Activated naive CD8-positive, alpha-beta T cell treated with anti-CD3 and anti-CD28 coated beads for 36 hours (primary cell): ENCODE results near the gene SVBP. TPM values are rescaled to one million over a fixed set of nuclear protein-coding genes. Genes with fewer than 3 reads are reported as not detected.
A peak's percentile ranks its signal among the peaks of the same experiment; 100 is the strongest.

ENCODE experiments used
- DNase-seq: peaks from one replicate; pipeline ENCODE4 v3.0.0; 2021
- H3K27ac Mint-ChIP-seq: one replicate; pipeline ENCODE4 v1.8.0; 2022; ENCODE audit warnings: mild to moderate bottlenecking, moderate library complexity, mixed read lengths
- H3K27me3 Mint-ChIP-seq: one replicate; pipeline ENCODE4 v1.8.0; 2022; ENCODE audit warnings: mild to moderate bottlenecking, mixed read lengths
- H3K36me3 Mint-ChIP-seq: one replicate; pipeline ENCODE4 v1.8.0; 2021; ENCODE audit warnings: mild to moderate bottlenecking, mixed read lengths
- H3K4me1 Mint-ChIP-seq: one replicate; pipeline ENCODE4 v1.8.0; 2021; ENCODE audit warnings: mixed read lengths
- H3K4me3 Mint-ChIP-seq: one replicate; pipeline ENCODE4 v1.8.0; 2022; ENCODE audit warnings: mild to moderate bottlenecking, moderate library complexity, mixed read lengths
- H3K9me3 Mint-ChIP-seq: one replicate; pipeline ENCODE4 v1.8.0; 2022; ENCODE audit warnings: mixed read lengths
- total RNA-seq, 2 experiments: library from RNA; stranded (reverse); gene quantifications; one replicate each; pipeline ENCODE4 v1.2.3, GENCODE V29; 2021

SVBP gene
- total RNA-seq, 2 experiments from 2014 or later, result 11.8 to 13.7 TPM

- Mint-ChIP-seq H3K27me3 (no peaks in the 10 kb centered on the region), H3K4me3 (no peak overlapping the region), H3K36me3 (no peaks in the 10 kb centered on the region), H3K4me1 (no peaks in the 10 kb centered on the region), H3K9me3 (no peaks in the 10 kb centered on the region), H3K27ac (no peak overlapping the region)
- DNase-seq, result no peak
These were observed 19.8 kb downstream of the SVBP start for GRCh38 chr1:42797414-42797813.

GRCh38 chr1:42793824-42794223 is 23.4 kb downstream of the SVBP start:
- Mint-ChIP-seq H3K4me3 (no peak overlapping the region), H3K36me3 (no peaks in the 10 kb centered on the region), H3K9me3 (no peaks in the 10 kb centered on the region), H3K4me1 (no peaks in the 10 kb centered on the region), H3K27ac (no peak overlapping the region), H3K27me3 (no peaks in the 10 kb centered on the region)
- no peak for DNase-seq

- no peaks in the 10 kb centered on the region for H3K9me3 Mint-ChIP-seq
- peaks cover 13% of the 10 kb centered on the region for H3K4me1 Mint-ChIP-seq
- H3K36me3 Mint-ChIP-seq, result peaks cover 14% of the 10 kb centered on the region
- H3K4me3 Mint-ChIP-seq, result no peak overlapping the region
- no peak for DNase-seq
- no peaks in the 10 kb centered on the region for H3K27me3 Mint-ChIP-seq
- no peak overlapping the region for H3K27ac Mint-ChIP-seq
These were observed 29.2 kb downstream of the SVBP start for GRCh38 chr1:42788021-42788420.

- Mint-ChIP-seq H3K36me3 (peaks cover 18% of the 10 kb centered on the region), H3K9me3 (no peaks in the 10 kb centered on the region), H3K4me1 (peaks cover 13% of the 10 kb centered on the region), H3K27ac (no peak overlapping the region), H3K4me3 (peak overlapping the region; percentile 39), H3K27me3 (no peaks in the 10 kb centered on the region)
- no peak for DNase-seq
These were observed 31.1 kb downstream of the SVBP start for GRCh38 chr1:42786097-42786496.

- Mint-ChIP-seq H3K4me3 (peak within 1 kb of the TSS; percentile 39), H3K36me3 (peaks cover 18% of the 10 kb centered on the region), H3K27me3 (no peaks in the 10 kb centered on the region), H3K27ac (peak within 1 kb of the TSS; percentile 2), H3K9me3 (no peaks in the 10 kb centered on the region), H3K4me1 (peaks cover 13% of the 10 kb centered on the region)
- DNase-seq, result peak; percentile 43
These were observed 32.1 kb downstream of the SVBP start, which contains the start of gene TMEM269 for GRCh38 chr1:42784946-42785693. TMEM269 (plus strand) TSS chr1:42784991; CDS start chr1:42789894, 4,903 bp downstream.

GRCh38 chr1:42784547-42784945 is 32.7 kb downstream of the SVBP start:
- Mint-ChIP-seq H3K9me3 (no peaks in the 10 kb centered on the region), H3K27ac (no peak overlapping the region), H3K27me3 (no peaks in the 10 kb centered on the region), H3K4me1 (peaks cover 17% of the 10 kb centered on the region), H3K4me3 (no peak overlapping the region), H3K36me3 (peaks cover 18% of the 10 kb centered on the region)
- no peak for DNase-seq

- no peak for DNase-seq
- Mint-ChIP-seq H3K9me3 (no peaks in the 10 kb centered on the region), H3K4me1 (peaks cover 19% of the 10 kb centered on the region), H3K27ac (no peak overlapping the region), H3K36me3 (peaks cover 18% of the 10 kb centered on the region), H3K27me3 (no peaks in the 10 kb centered on the region), H3K4me3 (no peak overlapping the region)
These were observed 34.1 kb downstream of the SVBP start for GRCh38 chr1:42783092-42783491.

- no peak overlapping the region for H3K27ac Mint-ChIP-seq
- no peaks in the 10 kb centered on the region for H3K9me3 Mint-ChIP-seq
- no peaks in the 10 kb centered on the region for H3K27me3 Mint-ChIP-seq
- H3K36me3 Mint-ChIP-seq, result peaks cover 26% of the 10 kb centered on the region
- no peak overlapping the region for H3K4me3 Mint-ChIP-seq
- H3K4me1 Mint-ChIP-seq, result peaks cover 17% of the 10 kb centered on the region
- DNase-seq, result no peak
These were observed 37.0 kb downstream of the SVBP start for GRCh38 chr1:42780176-42780575.

- no peak overlapping the region for H3K27ac Mint-ChIP-seq
- peaks cover 19% of the 10 kb centered on the region for H3K4me1 Mint-ChIP-seq
- H3K36me3 Mint-ChIP-seq, result peaks cover 25% of the 10 kb centered on the region
- no peaks in the 10 kb centered on the region for H3K27me3 Mint-ChIP-seq
- no peak for DNase-seq
- no peak overlapping the region for H3K4me3 Mint-ChIP-seq
- H3K9me3 Mint-ChIP-seq, result no peaks in the 10 kb centered on the region
These were observed 37.5 kb downstream of the SVBP start for GRCh38 chr1:42779725-42780124.

GRCh38 chr1:42777852-42778251 is 39.3 kb downstream of the SVBP start:
- peaks cover 23% of the 10 kb centered on the region for H3K4me1 Mint-ChIP-seq
- H3K9me3 Mint-ChIP-seq, result no peaks in the 10 kb centered on the region
- H3K4me3 Mint-ChIP-seq, result no peak overlapping the region
- H3K27ac Mint-ChIP-seq, result no peak overlapping the region
- H3K27me3 Mint-ChIP-seq, result no peaks in the 10 kb centered on the region
- peaks cover 13% of the 10 kb centered on the region for H3K36me3 Mint-ChIP-seq
- peak; percentile 25 for DNase-seq

GRCh38 chr1:42776502-42776901 is 40.7 kb downstream of the SVBP start:
- no peak for DNase-seq
- Mint-ChIP-seq H3K9me3 (no peaks in the 10 kb centered on the region), H3K27me3 (no peaks in the 10 kb centered on the region), H3K36me3 (peaks cover 11% of the 10 kb centered on the region), H3K27ac (no peak overlapping the region), H3K4me1 (peaks cover 28% of the 10 kb centered on the region), H3K4me3 (no peak overlapping the region)

GRCh38 chr1:42774928-42775526 is 42.2 kb downstream of the SVBP start:
- H3K4me1 Mint-ChIP-seq, result peaks cover 36% of the 10 kb centered on the region
- DNase-seq, result no peak
- no peaks in the 10 kb centered on the region for H3K9me3 Mint-ChIP-seq
- peaks cover 17% of the 10 kb centered on the region for H3K36me3 Mint-ChIP-seq
- no peaks in the 10 kb centered on the region for H3K27me3 Mint-ChIP-seq
- no peak overlapping the region for H3K27ac Mint-ChIP-seq
- H3K4me3 Mint-ChIP-seq, result no peak overlapping the region

- Mint-ChIP-seq H3K4me3 (no peak overlapping the region), H3K36me3 (peaks cover 30% of the 10 kb centered on the region), H3K4me1 (peaks cover 43% of the 10 kb centered on the region), H3K27me3 (no peaks in the 10 kb centered on the region), H3K27ac (no peak overlapping the region), H3K9me3 (no peaks in the 10 kb centered on the region)
- DNase-seq, result no peak
These were observed 43.8 kb downstream of the SVBP start for GRCh38 chr1:42773420-42773819.

GRCh38 chr1:42769811-42770210 is 47.4 kb downstream of the SVBP start:
- Mint-ChIP-seq H3K36me3 (peaks cover 22% of the 10 kb centered on the region), H3K4me3 (peak overlapping the region; percentile 25), H3K27ac (no peak overlapping the region), H3K4me1 (peaks cover 39% of the 10 kb centered on the region), H3K9me3 (no peaks in the 10 kb centered on the region), H3K27me3 (no peaks in the 10 kb centered on the region)
- DNase-seq, result no peak

GRCh38 chr1:42768172-42768571 is 49.0 kb downstream of the SVBP start:
- Mint-ChIP-seq H3K27ac (no peak overlapping the region), H3K4me3 (no peak overlapping the region), H3K36me3 (peaks cover 22% of the 10 kb centered on the region), H3K4me1 (peaks cover 36% of the 10 kb centered on the region), H3K9me3 (no peaks in the 10 kb centered on the region), H3K27me3 (no peaks in the 10 kb centered on the region)
- DNase-seq, result no peak

GRCh38 chr1:42767510-42768000 is 49.6 kb downstream of the SVBP start:
- H3K4me1 Mint-ChIP-seq, result peaks cover 33% of the 10 kb centered on the region
- H3K36me3 Mint-ChIP-seq, result peaks cover 22% of the 10 kb centered on the region
- DNase-seq, result no peak
- H3K27ac Mint-ChIP-seq, result peak overlapping the region; percentile 93
- no peaks in the 10 kb centered on the region for H3K9me3 Mint-ChIP-seq
- H3K27me3 Mint-ChIP-seq, result no peaks in the 10 kb centered on the region
- no peak overlapping the region for H3K4me3 Mint-ChIP-seq
